Loucy (cell line): ENCODE results near the gene MARCHF11.

Experiments
- H2AFZ ChIP-seq: fragments of 200-600 bp; sonication (generic); 2 replicates; pipeline ENCODE4 v1.6.0; 2016; ENCODE audit warnings: antibody characterized with exemption, mild to moderate bottlenecking, low read length, moderate library complexity
- H3F3A ChIP-seq: fragments of 200-600 bp; 2 replicates; pipeline ENCODE4 v1.6.0; 2016; ENCODE audit warnings: antibody characterized with exemption, low read depth, mild to moderate bottlenecking
- H3K27me3 ChIP-seq: fragments of 200-600 bp; sonication (generic); 2 replicates; pipeline ENCODE4 v1.6.1; 2014; ENCODE audit warnings: low read length, mild to moderate bottlenecking; ENCODE audit not compliant: insufficient read depth, poor library complexity, severe bottlenecking
- H3K36me3 ChIP-seq: fragments of 200-600 bp; sonication (generic); 2 replicates; pipeline ENCODE4 v1.6.1; 2016; ENCODE audit warnings: low read length; ENCODE audit not compliant: insufficient read depth
- H3K4me1 ChIP-seq: fragments of 200-600 bp; sonication (generic); 2 replicates; pipeline ENCODE4 v1.5.1; 2014; ENCODE audit warnings: low read length, mild to moderate bottlenecking; ENCODE audit not compliant: insufficient read depth, poor library complexity, severe bottlenecking
- H3K4me2 ChIP-seq: fragments of 200-600 bp; sonication (generic); 2 replicates; pipeline ENCODE4 v1.6.0; 2014; ENCODE audit warnings: antibody characterized with exemption, low read length, low read depth, mild to moderate bottlenecking; ENCODE audit not compliant: poor library complexity, severe bottlenecking
- H3K4me3 ChIP-seq: fragments of 200-600 bp; sonication (generic); 2 replicates; pipeline ENCODE4 v1.5.1; 2014; ENCODE audit warnings: low read length, mild to moderate bottlenecking, mixed read lengths; ENCODE audit not compliant: poor library complexity, severe bottlenecking
- H3K79me2 ChIP-seq: fragments of 200-600 bp; sonication (generic); 2 replicates; pipeline ENCODE4 v1.6.1; 2014; ENCODE audit warnings: low read length; ENCODE audit not compliant: insufficient read depth
- H3K9ac ChIP-seq: fragments of 200-600 bp; sonication (generic); 2 replicates; pipeline ENCODE4 v1.6.0; 2014; ENCODE audit warnings: mild to moderate bottlenecking, low read depth, low read length, moderate library complexity; ENCODE audit not compliant: poor library complexity, severe bottlenecking
- H3K9me2 ChIP-seq: fragments of 200-600 bp; sonication (generic); replicated peaks from 2 replicates; pipeline ENCODE4 v1.6.1; 2016; ENCODE audit warnings: low read depth, low read length, mixed read lengths
- H3K9me3 ChIP-seq: fragments of 200-600 bp; sonication (generic); 2 replicates; pipeline ENCODE4 v1.6.1; 2014; ENCODE audit warnings: mild to moderate bottlenecking, antibody characterized with exemption, low read length, low read depth; ENCODE audit not compliant: insufficient read depth
- H4K20me1 ChIP-seq: fragments of 200-600 bp; sonication (generic); 2 replicates; pipeline ENCODE4 v1.6.0; 2014; ENCODE audit warnings: antibody characterized with exemption, low read length, mild to moderate bottlenecking; ENCODE audit not compliant: insufficient read depth, poor library complexity, severe bottlenecking
- CTCF ChIP-seq: fragments of 200-600 bp; sonication (generic); conservative IDR thresholded peaks from 2 replicates; pipeline ENCODE4 v1.5.1; 2014; ENCODE audit warnings: mild to moderate bottlenecking, antibody characterized with exemption, low read length
- EZH2phosphoT487 ChIP-seq: fragments of 200-600 bp; IDR thresholded peaks from 2 replicates; pipeline ENCODE4 v1.6.1; 2018; ENCODE audit warnings: antibody characterized with exemption, mild to moderate bottlenecking, moderate library complexity, borderline replicate concordance

The MARCHF11 gene

GRCh38 chr5:16082982-16083381 is 96.6 kb downstream of the MARCHF11 start:
- no peak overlapping the region for H3K4me3 ChIP-seq
- H3F3A ChIP-seq: no peaks in the 10 kb centered on the region
- H3K36me3 ChIP-seq: no peaks in the 10 kb centered on the region
- peaks cover 6% of the 10 kb centered on the region; the same call in 1 of the 2 replicates for H3K9me2 ChIP-seq
- TF ChIP-seq CTCF (no peak), EZH2phosphoT487 (no peak)
- no peaks in the 10 kb centered on the region for H4K20me1 ChIP-seq
- no peaks in the 10 kb centered on the region for H3K4me1 ChIP-seq
- 0 out of 2 replicates have a peak, but pooled peaks cover 3% of the 10 kb centered on the region for H3K9me3 ChIP-seq
- H3K27me3 ChIP-seq: no peaks in the 10 kb centered on the region
- H3K9ac ChIP-seq: no peak overlapping the region
- no peak overlapping the region for H3K4me2 ChIP-seq
- H3K79me2 ChIP-seq: no peaks in the 10 kb centered on the region
- H2AFZ ChIP-seq: no peak overlapping the region

GRCh38 chr5:16082053-16082452 is 97.5 kb downstream of the MARCHF11 start:
- H3K36me3 ChIP-seq: no peaks in the 10 kb centered on the region
- H3K9me2 ChIP-seq: peaks cover 6% of the 10 kb centered on the region; the same call in 1 of the 2 replicates
- H3K4me3 ChIP-seq: no peak overlapping the region
- no peaks in the 10 kb centered on the region for H3K4me1 ChIP-seq
- no peak overlapping the region for H2AFZ ChIP-seq
- no peaks in the 10 kb centered on the region for H3F3A ChIP-seq
- H3K4me2 ChIP-seq: no peak overlapping the region
- no peak for TF ChIP-seq EZH2phosphoT487
- no peak for TF ChIP-seq CTCF
- no peaks in the 10 kb centered on the region for H4K20me1 ChIP-seq
- no peaks in the 10 kb centered on the region for H3K79me2 ChIP-seq
- H3K9ac ChIP-seq: no peak overlapping the region
- 0 out of 2 replicates have a peak, but pooled peaks cover 3% of the 10 kb centered on the region for H3K9me3 ChIP-seq
- H3K27me3 ChIP-seq: no peaks in the 10 kb centered on the region

GRCh38 chr5:16081376-16081955 is 98.1 kb downstream of the MARCHF11 start:
- TF ChIP-seq CTCF (no peak), EZH2phosphoT487 (no peak)

More at GRCh38 chr5:16081376-16081955, 98.1 kb downstream of the MARCHF11 start:
- Histone ChIP-seq H3K36me3 (no peaks in the 10 kb centered on the region), H3K79me2 (no peaks in the 10 kb centered on the region), H3K4me3 (no peak overlapping the region), H3K9me3 (peaks cover 3% of the 10 kb centered on the region; the same call in 1 of the 2 replicates), H3K9ac (no peak overlapping the region), H3F3A (no peaks in the 10 kb centered on the region), H2AFZ (no peak overlapping the region), H3K4me2 (no peak overlapping the region), H3K27me3 (no peaks in the 10 kb centered on the region), H4K20me1 (no peaks in the 10 kb centered on the region), H3K9me2 (peaks cover 5% of the 10 kb centered on the region; the same call in 1 of the 2 replicates), H3K4me1 (no peaks in the 10 kb centered on the region)
